Stimulated activated CD4-positive, alpha-beta T cell treated with anti-CD3 and anti-CD28 coated beads, Interleukin-1b, Interleukin-23, amount 100 ng/mL, for 4 hours (primary cell): Measurements from ENCODE around the gene GNA14.
"Not testable (repeated sequence)": the region's sequence is repeated elsewhere in the genome, so short reads cannot be mapped to it uniquely, and the experiment has no call there.

Experiments used
- DNase-seq, 2 donors: peaks; one replicate each; pipeline ENCODE4 v3.0.0-alpha.2; 2020; ENCODE audit warnings: low read depth in 2 of 2

GNA14 gene

GRCh38 chr9:77449240-77450084 lies 198.7 kb downstream of the GNA14 start:
- DNase-seq = no peak

DNA sequence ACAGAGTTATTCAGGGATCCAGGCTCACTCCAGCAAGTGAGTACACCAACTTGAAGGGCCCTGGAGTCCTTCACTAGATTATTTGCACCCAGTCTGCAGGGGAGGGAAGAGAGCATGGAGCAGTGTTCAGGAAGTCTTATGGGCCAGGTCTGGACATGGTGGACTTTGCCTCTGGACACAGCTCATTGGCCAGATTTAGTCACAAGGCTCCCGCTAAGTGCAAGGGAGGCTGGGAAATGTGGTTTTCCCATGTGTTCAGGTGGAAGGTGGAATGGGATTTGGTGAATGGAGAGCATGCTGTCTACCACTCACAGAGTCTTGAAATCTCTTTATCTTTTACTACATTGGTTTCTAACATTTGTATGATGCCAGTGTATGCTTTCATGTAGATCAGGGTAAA lies 200.5 kb downstream of the GNA14 start:
- DNase-seq = no peak

DNA sequence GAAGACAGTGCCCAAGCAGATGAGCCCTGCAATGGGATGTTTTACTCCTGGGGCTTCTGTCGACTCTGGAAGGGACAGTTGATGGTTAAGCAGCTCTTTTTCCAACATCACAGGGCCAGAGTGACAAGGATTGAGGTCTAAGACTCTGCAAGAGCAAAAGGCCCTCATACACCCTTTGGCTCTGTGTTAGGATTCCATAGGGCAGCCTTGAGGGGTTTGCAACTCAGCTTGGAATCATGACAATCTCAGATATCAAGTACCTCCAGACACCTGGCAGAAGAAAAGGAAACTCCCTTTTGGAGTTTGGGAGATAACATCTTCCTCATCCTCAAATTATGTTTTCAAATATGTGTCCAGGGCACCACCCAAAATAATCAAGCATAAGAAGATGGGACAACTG lies 205.7 kb downstream of the GNA14 start:
- DNase-seq = no peak

DNA sequence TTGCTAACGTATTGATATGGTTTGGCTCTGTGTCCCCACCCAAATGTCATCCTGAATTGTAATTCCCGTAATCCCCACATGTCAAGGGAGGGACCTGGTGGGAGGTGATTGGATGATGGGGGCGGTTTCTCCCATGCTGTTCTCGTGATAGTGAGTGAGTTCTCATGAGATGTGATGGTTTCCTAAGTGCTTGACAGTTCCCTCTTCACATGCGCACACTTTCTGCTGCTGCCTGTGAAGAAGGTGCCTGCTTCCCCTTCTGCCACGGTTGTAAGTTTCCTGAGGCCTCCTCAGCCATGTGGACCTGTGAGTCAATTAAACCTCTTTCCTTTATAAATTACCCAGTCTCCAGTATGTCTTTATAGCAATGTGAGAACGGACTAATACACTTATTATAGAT lies 207.0 kb downstream of the GNA14 start:
- DNase-seq = not testable (repeated sequence)

DNA sequence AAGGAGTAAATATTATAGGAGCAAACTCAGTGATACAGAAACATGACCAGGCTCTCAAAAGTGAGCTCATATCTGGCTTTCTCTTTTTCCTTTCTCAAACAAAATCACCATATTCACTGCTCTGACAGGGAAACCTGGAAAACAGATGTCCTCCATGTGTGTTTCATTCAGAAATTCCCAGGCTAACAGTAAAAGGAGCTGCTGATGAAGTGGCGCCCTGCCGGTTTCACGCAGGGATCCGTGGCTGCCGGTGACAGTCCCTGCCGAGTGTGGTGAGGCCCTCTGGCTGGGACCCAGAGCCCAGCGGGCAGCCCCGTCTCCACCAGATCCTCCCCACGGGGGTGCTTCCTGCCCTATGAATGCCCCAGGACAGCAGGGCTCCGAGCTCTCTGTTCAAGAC lies 208.1 kb downstream of the GNA14 start:
- DNase-seq = no peak

- no peak for DNase-seq
Observed at GRCh38 chr9:77438653-77439052, 209.5 kb downstream of the GNA14 start.

DNA sequence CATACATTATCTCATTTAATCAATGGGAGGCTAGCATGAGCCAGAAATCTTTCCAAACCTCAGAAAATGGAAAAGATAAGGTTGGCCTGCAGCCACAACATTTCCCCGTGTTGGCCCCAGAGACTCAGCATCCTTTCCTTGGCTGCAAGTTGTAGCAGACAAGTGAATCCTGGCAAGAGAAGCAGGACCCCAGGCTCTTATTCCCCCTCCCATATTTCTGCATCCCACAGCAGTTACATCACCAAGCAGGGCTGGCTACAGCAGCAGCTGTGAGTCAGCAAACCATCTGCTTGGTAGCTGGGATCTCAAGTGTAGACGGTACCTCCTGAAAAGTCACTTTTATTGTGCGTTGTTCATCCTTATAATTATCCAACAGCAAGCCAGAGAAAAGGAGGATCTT lies 212.4 kb downstream of the GNA14 start:
- no peak for DNase-seq

GRCh38 chr9:77435277-77435676 lies 212.8 kb downstream of the GNA14 start:
- no peak for DNase-seq

- peak; percentile 17 to 30 for DNase-seq
Observed at GRCh38 chr9:77433675-77434445, 214.3 kb downstream of the GNA14 start.

GRCh38 chr9:77432053-77432452 lies 216.1 kb downstream of the GNA14 start:
- DNase-seq = no peak

DNA sequence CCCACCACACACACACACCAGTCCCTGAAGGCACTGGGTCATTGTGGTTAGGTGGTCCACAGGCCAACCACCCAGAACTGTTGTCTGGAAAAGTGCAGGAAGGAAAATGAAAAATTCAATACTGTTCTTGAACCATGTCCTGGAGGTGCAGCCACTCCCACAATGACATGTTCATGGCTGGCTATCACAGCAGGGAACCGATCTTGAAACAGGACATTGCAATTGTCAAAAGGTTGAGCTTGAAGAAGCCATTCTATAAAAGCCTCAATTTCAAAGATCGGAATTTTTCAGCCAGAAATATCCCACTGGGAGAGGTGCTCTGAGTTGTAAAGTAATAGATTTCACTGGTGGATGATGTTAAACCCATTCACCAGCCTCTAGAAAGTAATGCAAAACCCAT lies 218.2 kb downstream of the GNA14 start:
- DNase-seq = no peak

GRCh38 chr9:77427256-77427927 lies 220.7 kb downstream of the GNA14 start:
- DNase-seq = no peak

GRCh38 chr9:77426712-77427111 lies 221.4 kb downstream of the GNA14 start:
- no peak for DNase-seq

DNA sequence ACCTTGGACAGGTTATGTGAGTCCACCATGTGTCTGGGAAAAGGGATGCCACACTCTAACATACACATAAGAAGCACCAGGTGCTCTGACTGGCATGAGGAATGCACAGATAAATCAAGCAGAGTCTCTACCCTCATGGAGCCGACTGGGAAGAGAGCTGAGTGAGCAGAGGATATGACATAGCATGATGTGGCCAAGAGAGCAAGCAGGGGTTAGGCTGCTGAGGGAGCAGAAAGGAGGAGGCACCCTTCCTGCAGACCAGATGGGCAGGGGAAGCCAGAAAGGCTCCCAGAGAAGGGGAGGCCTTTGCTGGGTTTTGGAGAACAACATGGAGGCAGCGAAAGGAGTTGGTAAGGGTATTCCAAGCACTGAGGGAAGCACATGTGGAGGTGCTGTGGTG lies 223.1 kb downstream of the GNA14 start:
- DNase-seq = no peak

DNA sequence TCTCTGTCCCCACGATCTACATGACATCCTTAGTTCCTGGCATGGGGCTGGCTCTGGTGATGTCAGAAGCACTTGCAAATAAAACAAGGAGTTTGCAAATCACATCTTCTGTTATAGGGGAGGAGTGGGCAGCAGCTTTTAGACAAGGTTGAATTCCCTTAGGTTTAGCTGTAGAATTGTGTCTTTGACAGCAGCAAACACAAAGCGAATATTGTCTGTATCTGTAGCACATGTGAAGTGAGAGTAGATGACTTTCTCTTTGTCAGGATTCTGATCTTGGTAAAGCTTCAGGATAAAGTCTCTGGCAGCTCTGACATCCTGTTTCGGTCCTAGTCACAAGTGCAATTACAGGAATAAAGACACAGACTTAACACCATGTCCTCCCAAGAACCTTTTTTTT lies 224.3 kb downstream of the GNA14 start:
- no peak for DNase-seq

GRCh38 chr9:77422969-77423368 lies 225.2 kb downstream of the GNA14 start:
- no peak for DNase-seq

GRCh38 chr9:77421506-77422265 lies 226.4 kb downstream of the GNA14 start:
- DNase-seq = no peak

DNA sequence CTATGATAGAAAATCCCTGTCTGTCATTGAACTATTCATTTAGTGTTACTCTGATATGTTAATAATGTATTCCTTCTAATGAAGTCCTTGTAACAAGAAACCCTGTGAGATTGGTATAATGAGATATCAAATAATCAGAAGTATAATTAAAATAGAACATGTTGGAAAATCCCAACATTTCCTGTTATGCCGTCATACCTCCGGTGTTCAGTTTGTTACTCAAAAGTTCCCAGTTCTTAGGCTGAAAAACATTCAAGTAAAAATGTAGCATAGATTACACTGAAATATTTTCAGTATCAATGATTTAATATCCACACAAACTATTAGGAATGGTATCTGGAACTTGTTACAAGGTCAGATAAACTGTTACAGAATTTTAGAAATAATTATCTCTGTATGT lies 227.5 kb downstream of the GNA14 start:
- DNase-seq = no peak

DNA sequence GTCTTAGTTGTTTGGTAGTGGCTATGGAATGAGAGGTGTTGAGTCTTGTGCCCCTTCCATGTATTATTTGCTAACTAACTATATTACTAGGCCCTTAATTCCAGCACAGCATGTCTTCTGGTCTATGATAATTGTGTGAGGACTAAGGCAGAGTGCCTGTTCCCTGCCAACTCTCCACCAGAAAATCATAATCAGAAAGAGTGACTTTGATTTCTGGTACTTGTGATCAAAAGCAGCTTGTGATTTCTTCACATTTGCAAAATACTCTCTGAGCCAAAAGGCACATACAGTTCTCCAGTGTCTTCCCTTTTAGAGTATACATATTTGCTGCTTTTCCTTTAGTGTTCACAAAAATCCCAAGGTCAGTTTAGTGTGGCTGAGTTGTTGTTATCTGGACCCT lies 229.9 kb downstream of the GNA14 start:
- DNase-seq = no peak

GRCh38 chr9:77417566-77417965 lies 230.6 kb downstream of the GNA14 start:
- DNase-seq = no peak

GRCh38 chr9:77408521-77408920 lies 239.6 kb downstream of the GNA14 start:
- DNase-seq = not testable (repeated sequence)

DNA sequence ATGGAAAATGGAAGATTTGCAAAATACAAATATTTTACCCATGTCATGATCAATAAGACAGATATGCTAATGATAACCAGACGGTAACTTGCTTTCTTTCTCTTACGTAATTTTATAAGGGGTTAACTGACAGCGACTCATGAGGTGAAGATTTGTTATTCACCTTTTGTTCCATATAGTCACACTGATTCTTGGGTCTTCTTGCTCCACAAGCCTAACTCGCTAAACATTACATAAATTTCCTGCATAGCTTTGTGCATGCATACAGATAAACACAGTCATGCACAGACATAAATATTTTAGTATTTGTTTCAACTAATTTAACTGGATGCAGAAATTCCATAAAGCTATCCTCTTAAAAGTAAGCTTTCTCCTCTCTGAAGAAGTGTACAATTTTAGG lies 244.9 kb downstream of the GNA14 start:
- no peak for DNase-seq
